ENCODE measurements around the gene SETBP1.

Gene SETBP1

DNA sequence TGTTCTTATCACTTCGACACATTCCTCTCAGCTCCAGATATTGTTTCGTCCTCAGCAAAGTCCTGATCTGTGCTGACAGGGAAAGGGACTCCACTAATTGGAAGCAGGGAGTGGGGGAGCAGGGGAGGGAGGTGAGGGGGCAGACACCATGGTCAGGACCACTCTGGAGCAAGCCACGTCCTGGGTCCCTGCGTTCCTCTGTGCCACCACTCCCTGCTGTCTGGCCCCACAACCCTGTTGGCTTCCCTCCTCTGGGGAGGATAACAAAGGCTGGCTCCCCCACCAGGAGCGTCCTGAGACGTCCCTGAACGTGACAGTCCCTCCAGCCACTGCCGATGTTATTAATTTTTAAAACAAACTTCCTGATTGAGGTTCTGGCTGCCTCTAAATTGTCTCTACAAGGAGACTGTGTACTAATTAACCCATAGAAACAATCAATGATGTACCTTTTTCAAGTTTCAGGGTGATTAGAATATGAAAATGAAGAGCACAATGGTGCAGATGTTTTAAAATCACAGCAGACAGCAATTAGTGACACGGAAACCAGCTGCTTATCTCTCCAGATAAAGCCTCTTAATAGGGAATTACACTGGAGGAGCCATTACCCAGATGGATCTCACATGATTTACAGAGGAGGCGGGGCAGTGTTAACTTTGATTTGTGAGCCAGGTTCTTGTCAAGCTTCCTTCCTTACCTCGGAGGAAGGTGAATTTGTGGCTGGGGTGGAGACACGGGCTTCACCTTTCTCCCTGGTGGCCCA lies 257.5 kb downstream of the SETBP1 start:
- DNase-seq (ENCODE audit: low read depth in 2 of 2): no peak

DNA sequence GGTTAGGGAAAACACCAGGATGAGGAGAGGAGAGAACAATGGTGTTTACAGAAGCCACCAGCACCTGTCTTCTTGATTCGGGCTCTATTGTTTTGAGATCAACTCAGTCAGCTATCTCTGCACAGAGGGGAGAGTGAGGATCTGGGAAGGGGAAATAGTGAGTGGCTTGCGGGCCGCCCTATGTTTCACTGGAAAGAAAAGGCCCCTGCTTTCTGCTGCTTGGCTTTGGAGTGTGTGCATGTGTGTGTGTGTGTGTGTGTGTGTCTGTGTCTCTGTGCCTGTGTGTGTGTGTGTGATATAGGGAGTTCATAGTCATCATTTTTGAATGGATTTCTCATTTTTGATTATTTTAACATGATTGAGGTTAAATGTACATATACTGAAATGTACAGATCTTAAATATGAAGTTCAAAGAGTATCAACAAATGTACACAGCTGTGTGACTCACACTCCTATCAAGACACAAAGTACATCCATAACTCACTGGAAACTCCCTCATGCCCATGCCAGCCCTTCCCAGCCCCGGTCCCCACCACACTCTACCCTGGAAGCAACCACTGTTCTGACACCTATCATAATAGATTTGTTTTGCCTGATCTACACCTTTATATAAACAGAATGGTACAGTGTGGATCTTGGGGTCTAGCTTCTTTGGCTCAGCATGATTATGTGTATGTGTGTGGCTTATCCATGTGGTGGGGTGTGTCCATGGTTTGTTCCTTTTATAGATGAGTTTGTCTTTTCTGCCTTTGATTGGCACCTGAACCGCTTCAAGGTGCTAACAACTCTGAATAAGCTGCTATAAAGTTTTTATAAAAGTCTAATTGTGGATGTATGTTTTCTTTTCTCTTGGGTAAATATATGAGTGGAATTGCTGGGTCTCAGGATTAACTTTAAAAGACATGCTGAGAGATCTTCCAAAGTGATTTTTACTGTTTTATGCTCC lies 258.3 kb downstream of the SETBP1 start:
- DNase-seq (ENCODE audit: low read depth in 2 of 2): no peak

DNA sequence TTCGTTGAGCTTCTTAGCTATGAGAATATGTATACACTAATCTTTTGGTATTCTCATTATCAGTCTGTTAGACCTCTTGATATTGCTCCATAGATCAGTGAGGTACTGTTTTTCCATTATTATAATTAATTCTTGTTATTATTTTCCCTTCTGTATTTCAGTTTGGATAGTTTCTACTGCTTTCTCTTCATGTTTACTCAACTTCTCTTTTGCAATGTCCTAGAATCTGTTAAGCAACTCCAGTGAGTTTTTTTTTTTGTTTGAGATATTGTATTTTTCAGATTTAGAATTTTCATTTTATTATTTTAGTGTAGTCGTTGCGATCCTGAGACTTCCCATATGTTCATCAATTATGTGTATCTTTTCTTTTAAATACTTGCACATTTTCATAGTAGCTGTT lies 260.8 kb downstream of the SETBP1 start:
- no peak for DNase-seq (ENCODE audit: low read depth in 2 of 2)

DNA sequence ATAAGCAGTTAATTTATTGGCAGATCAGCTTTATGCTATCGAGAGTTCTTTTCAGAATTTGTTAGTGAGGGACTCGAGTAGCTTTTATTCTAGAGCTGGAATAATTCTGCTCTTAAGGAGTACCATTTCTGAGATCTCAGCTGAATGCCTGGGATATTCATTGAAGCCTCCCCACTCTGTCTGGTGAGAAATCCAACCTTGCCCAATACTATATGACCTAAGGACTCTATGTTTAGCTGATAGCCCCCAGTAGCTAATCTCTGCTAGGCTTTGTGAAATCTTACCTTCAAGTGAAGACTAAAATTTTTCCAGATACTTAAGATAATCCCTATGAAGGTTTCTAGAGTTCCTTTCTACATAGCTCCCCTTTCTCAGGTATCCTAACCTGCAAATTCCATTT lies 261.4 kb downstream of the SETBP1 start:
- DNase-seq (ENCODE audit: low read depth in 2 of 2): no peak

DNA sequence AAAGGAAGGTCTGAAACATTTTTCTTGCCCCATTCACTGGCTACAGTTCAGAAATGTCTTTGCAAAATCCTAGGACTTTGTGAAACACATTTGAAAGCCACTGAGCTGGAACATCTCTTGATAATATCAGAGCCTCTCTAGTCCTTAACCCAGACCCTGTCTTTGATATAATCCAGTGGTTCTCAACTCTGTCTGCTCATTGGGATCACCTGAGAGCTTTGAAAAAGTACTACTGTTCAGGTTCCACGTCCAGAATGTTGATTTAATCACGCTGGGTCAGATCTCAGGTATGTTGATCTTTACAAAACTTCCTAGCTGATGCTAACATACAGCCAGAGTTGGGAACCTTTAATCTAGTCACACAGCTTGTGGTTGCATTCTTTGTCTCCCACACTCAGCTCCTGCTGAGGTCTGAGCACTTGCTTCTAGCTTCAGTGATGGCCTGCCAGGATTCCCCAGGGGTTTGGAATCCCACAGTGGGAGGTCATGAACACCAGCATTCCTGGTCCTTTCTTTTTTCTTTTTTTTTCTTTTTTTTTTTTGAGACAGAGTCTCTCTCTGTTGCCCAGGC lies 262.7 kb downstream of the SETBP1 start:
- no peak for DNase-seq (ENCODE audit: low read depth in 2 of 2)

DNA sequence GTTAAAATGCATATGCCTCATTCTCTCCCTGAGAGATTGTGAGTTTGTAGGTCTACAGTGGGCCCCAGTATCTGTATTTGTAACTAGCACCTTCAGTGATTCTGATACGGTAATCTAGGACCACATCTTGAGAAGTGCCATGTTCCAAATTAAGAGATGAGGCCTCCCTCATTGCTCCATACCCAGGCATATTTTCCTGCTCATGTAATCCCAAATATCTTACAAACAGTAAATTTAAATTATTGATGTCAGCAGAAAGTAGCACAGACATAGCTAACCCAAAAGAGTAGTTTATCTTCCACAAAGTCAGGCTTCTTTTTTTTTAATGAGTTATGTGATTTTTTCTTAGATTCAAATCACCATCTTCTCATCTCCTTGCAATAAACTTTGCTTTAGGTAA lies 263.8 kb downstream of the SETBP1 start:
- no peak for DNase-seq (ENCODE audit: low read depth in 2 of 2)

DNA sequence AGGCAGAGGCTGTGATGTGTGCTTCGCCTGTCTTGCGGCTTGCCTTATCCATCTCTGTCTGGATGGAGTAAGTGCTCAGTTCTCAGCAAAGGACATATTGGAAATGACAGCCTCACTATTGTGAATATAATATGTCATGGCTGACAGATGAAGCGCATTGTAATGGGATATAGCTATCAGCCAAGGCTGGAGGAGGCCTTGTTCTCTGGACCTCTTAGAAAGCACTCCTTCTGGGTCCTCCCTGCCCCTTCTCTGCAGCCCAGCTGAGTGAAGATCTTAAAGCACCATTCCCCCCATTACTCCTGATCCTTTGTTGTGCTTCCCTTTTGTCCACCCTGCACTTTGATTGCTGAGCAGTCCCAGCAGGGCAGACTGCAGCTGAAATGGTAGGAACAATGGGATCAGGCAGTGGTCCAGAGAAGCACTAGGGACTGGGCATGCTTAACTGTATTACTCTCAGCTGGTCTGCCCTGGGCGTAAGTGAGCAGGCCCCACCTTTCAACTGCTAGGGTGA lies 265.3 kb downstream of the SETBP1 start:
- DNase-seq (ENCODE audit: low read depth in 2 of 2): no peak

DNA sequence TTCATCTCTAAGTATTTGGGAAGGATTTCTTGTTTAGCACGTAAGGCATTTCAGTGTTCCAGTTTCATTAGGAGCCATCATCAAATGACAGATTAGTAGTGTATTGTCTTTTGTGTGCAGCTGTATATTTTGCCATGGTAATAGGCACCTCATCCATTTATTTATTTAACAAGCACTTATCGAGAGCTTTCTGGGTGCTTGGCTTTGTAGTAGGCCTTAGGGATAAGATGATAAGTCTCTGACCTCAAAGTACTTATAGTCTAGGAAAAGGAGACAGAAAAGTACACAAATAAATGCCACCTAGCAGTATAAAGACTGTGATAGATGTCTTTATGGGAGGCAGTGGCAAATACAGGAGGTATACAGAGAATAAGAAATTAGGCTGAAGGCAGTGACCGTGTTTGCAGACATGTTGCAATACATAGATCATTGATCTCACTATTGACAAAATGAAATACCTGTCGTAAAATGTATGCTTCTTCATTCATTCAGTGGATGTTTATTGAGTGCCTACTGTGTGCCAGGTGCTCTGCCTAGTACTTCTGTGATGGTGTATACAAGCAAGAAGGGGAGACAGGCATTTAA lies 265.9 kb downstream of the SETBP1 start:
- no peak for DNase-seq (ENCODE audit: low read depth in 2 of 2)

DNA sequence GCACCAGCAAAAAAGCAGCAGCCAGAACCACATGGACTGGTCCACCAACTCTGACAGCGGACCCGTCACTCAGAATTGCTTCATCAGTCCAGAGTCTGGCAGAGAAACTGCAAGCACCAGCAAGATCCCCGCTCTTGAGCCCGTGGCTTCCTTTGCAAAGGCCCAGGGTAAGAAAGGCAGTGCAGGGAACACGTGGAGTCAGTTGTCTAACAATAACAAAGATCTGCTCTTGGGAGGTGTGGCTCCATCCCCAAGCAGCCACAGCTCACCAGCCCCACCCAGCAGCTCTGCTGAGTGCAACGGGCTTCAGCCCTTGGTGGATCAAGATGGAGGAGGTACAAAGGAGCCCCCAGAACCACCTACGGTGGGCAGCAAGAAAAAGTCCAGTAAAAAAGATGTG lies 269.3 kb downstream of the SETBP1 start:
- no peak for DNase-seq (ENCODE audit: low read depth in 2 of 2)

DNA sequence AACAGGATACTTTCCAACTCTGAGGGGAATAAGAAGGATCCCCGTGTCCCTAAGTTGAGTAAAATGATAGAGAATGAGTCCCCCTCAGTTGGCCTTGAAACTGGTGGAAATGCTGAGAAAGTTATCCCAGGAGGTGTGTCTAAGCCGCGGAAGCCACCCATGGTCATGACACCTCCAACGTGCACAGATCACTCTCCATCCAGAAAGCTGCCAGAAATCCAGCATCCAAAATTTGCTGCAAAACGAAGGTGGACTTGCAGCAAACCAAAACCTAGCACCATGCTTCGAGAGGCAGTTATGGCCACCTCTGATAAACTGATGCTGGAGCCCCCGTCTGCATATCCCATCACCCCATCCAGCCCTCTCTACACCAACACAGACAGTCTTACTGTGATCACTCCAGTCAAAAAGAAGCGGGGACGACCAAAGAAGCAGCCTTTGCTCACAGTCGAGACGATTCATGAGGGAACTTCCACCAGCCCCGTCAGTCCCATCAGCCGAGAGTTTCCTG lies 270.1 kb downstream of the SETBP1 start:
- DNase-seq (ENCODE audit: low read depth in 2 of 2): no peak

DNA sequence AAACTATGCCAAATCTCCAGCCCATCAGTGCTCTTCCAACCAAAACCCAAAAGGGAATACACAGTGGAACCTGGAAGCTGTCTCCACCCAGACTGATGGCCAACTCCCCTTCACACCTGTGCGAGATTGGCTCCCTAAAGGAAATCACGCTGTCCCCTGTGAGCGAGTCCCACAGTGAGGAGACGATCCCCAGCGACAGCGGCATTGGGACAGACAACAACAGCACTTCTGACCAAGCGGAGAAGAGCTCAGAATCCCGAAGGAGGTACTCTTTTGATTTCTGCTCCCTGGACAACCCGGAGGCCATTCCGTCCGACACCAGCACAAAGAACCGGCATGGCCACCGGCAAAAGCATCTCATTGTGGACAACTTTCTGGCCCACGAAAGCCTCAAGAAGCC lies 271.1 kb downstream of the SETBP1 start:
- DNase-seq (ENCODE audit: low read depth in 2 of 2): no peak

DNA sequence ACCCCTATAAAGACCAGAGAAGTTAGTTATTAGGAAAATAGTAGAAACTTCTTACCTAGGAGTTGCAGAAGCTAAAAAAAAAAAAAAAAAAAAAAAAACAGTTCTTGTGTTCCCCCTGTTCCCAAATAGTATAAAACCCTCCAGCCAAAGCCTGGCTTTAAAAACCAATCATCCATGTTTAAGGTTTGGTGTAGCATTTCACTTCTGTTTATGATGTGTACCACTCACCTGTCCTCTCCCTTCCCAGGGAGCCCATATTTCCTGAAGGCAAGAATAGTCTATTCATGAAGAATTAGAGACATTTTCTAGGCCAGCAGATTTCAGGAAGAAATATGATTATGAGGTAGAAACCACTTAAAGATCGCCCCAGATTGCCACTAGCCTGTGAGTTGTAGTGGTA lies 273.6 kb downstream of the SETBP1 start:
- no peak for DNase-seq (ENCODE audit: low read depth in 2 of 2)

DNA sequence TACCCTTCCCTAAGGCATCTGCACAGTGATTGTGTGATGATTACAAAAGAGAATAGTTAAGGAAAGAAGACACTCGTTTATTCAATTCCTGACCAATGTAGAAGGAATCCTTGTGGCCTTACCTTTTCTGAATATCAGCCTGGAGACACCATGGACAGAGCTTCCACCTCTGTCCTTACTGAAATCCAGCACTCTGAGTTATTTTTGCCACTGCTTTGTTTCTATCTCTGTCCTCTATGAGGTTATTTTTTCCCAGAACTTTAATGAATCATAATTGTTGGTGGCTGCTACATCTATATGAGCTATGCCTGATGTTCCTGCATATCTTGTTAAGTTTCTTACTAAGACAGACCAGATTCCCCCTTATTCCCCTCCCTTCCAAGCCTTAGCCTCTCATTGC lies 275.1 kb downstream of the SETBP1 start:
- no peak for DNase-seq (ENCODE audit: low read depth in 2 of 2)

DNA sequence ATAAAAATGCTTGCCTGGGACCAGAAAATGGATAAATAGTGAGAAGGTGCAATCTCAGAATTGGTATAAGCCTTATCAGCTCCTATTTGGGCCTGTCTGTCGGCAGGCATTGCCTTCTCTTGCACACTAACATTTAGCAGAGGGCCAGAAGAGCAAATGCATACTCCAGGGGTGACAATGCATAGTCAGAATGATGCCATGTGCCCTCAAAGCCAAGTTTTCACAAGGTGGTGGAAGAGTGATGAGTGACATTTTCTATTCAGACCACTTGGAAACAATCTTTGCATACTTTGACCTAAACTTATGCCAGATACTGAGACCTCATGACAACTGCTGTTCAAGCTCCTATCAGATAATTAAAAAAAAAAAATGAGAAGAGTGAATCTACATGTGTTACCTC lies 276.3 kb downstream of the SETBP1 start:
- DNase-seq (ENCODE audit: low read depth in 2 of 2): no peak

DNA sequence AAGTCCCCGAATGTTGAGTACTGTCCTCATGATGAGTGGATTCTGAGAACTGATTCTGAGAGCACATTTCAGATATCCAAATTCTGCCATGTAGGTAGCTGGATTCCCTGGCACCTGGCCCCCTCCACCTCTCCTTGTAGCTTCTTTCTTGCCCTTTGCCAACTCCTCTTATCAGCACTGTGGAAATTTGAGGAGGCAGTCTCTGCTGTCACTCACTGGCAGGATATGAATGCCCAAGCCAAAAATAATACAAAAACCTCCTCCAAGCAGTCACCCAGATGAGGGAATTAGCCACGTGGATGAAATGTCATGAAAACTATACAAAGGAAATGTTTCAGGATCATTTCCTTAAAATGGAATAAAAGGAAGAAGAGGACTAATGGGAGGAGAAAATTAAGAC lies 276.8 kb downstream of the SETBP1 start:
- DNase-seq (ENCODE audit: low read depth in 2 of 2): no peak

DNA sequence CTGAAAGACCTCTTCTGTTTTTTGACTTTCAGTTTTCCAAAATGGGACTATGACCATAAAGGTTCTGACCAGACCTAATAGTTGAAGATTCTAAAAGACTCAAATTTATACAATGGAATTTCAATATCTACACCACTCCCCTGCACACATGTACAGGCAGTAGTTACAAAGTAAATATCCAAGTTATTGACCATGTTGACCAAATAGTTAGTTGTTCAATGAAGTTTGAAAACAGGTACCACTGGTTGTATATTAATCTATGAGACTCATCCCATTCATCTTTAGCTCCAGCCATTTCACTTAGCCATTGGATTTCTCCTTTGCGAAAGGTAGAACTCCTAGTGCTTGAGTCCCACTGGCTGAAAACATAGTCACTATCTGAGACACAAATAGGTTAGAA lies 277.4 kb downstream of the SETBP1 start:
- DNase-seq (ENCODE audit: low read depth in 2 of 2): no peak

DNA sequence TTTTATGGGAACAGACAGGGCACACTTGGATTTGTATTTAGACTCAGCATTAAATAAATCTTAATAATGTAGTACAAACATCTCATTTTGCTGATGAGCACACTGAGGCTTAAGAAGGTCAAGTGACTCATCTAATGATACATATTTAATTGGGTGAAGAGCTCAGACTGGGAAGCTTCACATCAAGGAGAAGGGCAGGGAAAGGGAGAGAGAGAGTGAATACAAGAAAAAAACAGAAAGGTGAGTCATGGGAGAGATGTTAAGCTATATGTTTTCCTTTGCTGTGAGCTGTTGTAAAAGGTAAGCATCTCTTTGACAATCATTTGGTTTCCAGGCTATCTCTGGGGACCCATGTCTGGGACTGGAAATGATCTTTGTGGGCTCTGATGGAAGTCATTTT lies 277.8 kb downstream of the SETBP1 start:
- no peak for DNase-seq (ENCODE audit: low read depth in 2 of 2)

DNA sequence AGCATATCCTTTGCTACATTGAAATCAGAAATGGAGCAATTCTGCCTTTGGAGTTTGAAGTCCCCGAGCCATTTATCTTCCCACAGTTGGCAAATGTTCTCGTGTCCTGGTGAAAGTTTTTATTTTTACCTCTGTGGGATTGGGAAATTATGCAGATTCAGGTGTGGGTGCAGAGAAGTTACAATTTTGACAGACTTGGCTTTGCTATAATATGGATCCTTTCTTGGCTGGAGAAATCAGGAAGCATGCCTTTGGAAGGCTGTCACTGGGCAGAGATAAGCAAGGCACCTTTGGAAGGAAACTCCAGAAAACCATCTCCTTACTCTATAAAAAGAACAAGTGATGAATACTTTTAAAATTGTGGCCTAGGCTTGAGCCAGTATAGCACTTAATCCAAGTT lies 278.3 kb downstream of the SETBP1 start:
- no peak for DNase-seq (ENCODE audit: low read depth in 2 of 2)

DNA sequence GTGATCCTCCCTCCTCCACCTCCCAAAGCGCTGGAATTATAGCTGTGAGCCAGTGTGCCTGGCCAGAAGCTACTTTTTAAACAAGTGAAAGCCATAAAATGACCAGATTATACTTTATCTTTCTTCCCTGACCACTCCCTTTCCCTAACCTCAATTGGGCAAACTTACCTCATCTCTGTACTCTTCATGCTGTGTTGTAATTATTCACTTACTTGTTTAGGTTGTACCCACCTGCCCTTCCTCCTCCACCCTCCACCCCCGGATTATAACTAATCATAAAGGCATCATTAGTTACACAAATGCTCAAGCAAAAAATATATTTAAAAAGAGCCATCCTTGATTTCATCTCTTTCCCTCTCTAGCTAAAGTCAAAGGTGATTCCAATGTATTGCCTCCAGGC lies 279.9 kb downstream of the SETBP1 start:
- DNase-seq (ENCODE audit: low read depth in 2 of 2): no peak

DNA sequence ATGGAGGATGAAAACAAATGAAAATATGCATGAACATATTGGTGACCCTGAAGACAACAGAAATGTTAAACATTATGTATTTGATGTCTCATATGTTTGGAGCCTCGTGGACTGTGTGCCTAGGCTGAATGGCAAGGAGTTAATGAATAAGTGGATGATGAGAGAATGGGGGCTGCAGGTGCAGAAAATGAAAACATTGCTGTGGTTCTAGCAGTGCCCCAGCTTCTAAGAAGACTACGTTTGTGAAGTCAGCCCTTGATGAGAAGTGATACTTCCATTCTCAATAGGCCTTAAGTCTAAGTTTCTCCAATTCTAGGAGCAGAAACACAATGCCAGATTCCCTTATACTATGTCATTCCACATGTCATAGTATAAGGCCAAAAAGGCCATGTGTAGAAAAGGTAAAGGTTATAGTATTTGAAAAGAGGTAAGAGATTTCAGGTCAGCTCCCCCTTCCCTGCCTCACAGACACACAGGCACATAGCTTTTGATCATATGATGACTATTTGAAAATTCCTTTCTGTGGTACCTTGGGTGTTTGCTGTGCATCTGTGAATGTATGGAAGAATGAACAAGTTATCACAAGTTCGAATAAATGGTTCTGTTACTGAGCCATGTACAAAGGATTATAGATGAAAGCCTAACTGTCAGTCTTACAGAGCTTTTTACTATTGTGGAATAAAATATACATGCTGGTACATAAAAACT lies 280.8 kb downstream of the SETBP1 start:
- no peak for DNase-seq (ENCODE audit: low read depth in 2 of 2)

DNA sequence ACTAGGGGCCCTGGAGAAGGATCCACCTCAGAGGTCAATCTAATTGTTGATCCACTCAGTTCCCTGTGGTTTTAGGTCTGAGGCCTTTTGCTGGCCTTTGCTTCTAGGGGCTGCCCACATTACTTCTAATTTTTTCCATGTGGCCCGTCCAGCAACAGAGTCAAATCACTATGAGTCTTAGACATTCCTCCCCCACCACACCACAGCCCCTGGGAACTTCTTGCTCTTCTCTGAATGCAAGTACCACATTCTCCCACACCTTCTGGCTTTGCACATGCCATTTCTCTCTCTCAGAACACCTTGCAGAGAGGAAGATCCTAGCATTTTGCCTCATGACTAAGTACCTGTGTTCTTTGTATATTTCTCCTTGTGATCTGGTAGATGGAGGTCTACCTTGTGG lies 286.9 kb downstream of the SETBP1 start:
- no peak for DNase-seq (ENCODE audit: low read depth in 2 of 2)

Data from stimulated activated CD8-positive, alpha-beta memory T cell treated with anti-CD3 and anti-CD28 coated beads, Interleukin-15, amount 100 ng/mL, for 48 hours (primary cell).